GM23338 (cell line): Measurements from ENCODE around the gene TAGLN2.

Experiments used
- CTCF ChIP-seq, 2 experiments: fragments of 200-600 bp in 1 of 2; sonication (generic) in 1 of 2; conservative IDR thresholded peaks; 2 replicates each; pipeline versions ENCODE4 v1.5.1 to v1.6.1; 2016 to 2017; ENCODE audit warnings: antibody characterized with exemption in 2 of 2, low read depth in 2 of 2, mild to moderate bottlenecking in 2 of 2, moderate library complexity in 1 of 2
- EZH2 ChIP-seq: fragments of 200-600 bp; sonication (generic); IDR thresholded peaks from one replicate; pipeline ENCODE4 v1.8.0; 2017; ENCODE audit warnings: antibody characterized with exemption, mild to moderate bottlenecking, low read depth; ENCODE audit not compliant: unreplicated experiment
- EZH2phosphoT487 ChIP-seq: fragments of 200-600 bp; sonication (generic); IDR thresholded peaks from one replicate; pipeline ENCODE4 v1.8.1; 2018; ENCODE audit warnings: antibody characterized with exemption; ENCODE audit not compliant: unreplicated experiment
- POLR2AphosphoS5 ChIP-seq: IDR thresholded peaks from 2 replicates; pipeline ENCODE4 v1.6.1; 2016; ENCODE audit warnings: antibody characterized with exemption, low read depth
- STAT1 ChIP-seq: IDR thresholded peaks from one replicate; pipeline ENCODE4 v1.6.1; 2016; ENCODE audit warnings: antibody characterized with exemption; ENCODE audit not compliant: unreplicated experiment
- ZNF114 ChIP-seq: fragments of 250-450 bp; sonication (Bioruptor Pico); IDR thresholded peaks from 2 replicates; pipeline ENCODE4 v1.5.0; 2020; ENCODE audit warnings: mild to moderate bottlenecking, moderate library complexity

- TF ChIP-seq CTCF (conservative IDR thresholded peaks at IDR 0.05; ENCODE audit: low read depth in 2 of 2) (no peak), ZNF114 (no peak), POLR2AphosphoS5 (no peak), STAT1 (no peak), EZH2phosphoT487 (no peak), EZH2 (no peak)
Measured at GRCh38 chr1:159924025-159924790, 1.1 kb downstream of the TAGLN2 start.
